C4-2B (cell line): Measurements from ENCODE around the gene PRDM8.

ENCODE experiments used
- CTCF ChIP-seq: fragments of 450-650 bp; conservative IDR thresholded peaks from 2 replicates; pipeline ENCODE4 v1.5.1; 2017; ENCODE audit warnings: mild to moderate bottlenecking
- ZFX ChIP-seq: fragments of 450-650 bp; IDR thresholded peaks from 2 replicates; pipeline ENCODE4 v1.6.1; 2017

GRCh38 chr4:80182237-80182866 is 15.0 kb upstream of the PRDM8 start:
- TF ChIP-seq CTCF (no peak), ZFX (no peak)
